Activated CD4-positive, alpha-beta memory T cell treated with anti-CD3 and anti-CD28 coated beads for 36 hours (primary cell): ENCODE results near the gene CIRBP. TPM values are rescaled to one million over a fixed set of nuclear protein-coding genes. Genes with fewer than 3 reads are reported as not detected.

Experiments used
- CTCF ChIA-PET: fragments of 350-600 bp; sonication (Branson Sonifier 250); formaldehyde crosslinking; loops from one replicate; lab custom pipeline; 2021; ENCODE audit warnings: antibody characterized with exemption, inconsistent platforms; lab: Charles Lee
- POLR2A ChIA-PET: fragments of 350-600 bp; sonication (Branson Sonifier 250); formaldehyde crosslinking; loops from one replicate; lab custom pipeline; 2021; ENCODE audit warnings: antibody characterized with exemption; lab: Charles Lee
- DNase-seq: peaks from one replicate; pipeline ENCODE4 v3.0.0-alpha.2; 2020
- H3K27ac Mint-ChIP-seq: one replicate; pipeline ENCODE4 v1.8.0; 2021; ENCODE audit warnings: mixed read lengths
- H3K27me3 Mint-ChIP-seq: one replicate; pipeline ENCODE4 v1.8.0; 2021; ENCODE audit warnings: mixed read lengths
- H3K36me3 Mint-ChIP-seq: one replicate; pipeline ENCODE4 v1.8.0; 2021; ENCODE audit warnings: mixed read lengths
- H3K4me1 Mint-ChIP-seq: one replicate; pipeline ENCODE4 v1.8.0; 2021; ENCODE audit warnings: low read depth, mixed read lengths
- H3K4me3 Mint-ChIP-seq: one replicate; pipeline ENCODE4 v1.8.0; 2021; ENCODE audit warnings: mild to moderate bottlenecking, mixed read lengths
- H3K9me3 Mint-ChIP-seq: one replicate; pipeline ENCODE4 v1.8.0; 2021; ENCODE audit warnings: mixed read lengths
- intact Hi-C: fragments of 100-400 bp; cut with micrococcal nuclease; formaldehyde crosslinking; loops from one replicate; pipeline ENCODE4 v1.15.1; 2023
- total RNA-seq, 2 experiments: library from RNA; stranded (reverse); gene quantifications; one replicate each; pipeline ENCODE4 v1.2.3, GENCODE V29; 2021

CIRBP gene
- total RNA-seq, 2 experiments from 2014 or later = 171 to 173 TPM

DNA sequence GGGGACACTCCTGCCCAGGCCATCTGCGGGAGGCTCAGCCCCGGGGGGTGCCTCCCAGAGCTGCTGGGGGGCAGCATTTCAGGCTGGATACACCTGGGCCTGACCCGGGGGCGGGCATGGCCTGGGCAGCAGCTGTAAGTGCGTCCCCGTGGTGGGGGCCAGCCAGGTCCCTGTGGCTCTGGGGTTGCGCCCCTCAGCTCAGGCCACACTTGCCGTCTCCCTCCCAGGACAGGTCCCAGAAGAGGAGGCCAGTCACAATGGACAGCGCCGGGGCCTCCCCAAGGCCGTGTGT lies 43.0 kb upstream of the CIRBP start:
- intact Hi-C loops = no loop called here
- no peaks in the 10 kb centered on the region for H3K27me3 Mint-ChIP-seq
- no peak overlapping the region for H3K4me3 Mint-ChIP-seq
- no peaks in the 10 kb centered on the region for H3K9me3 Mint-ChIP-seq
- DNase-seq = no peak
- H3K27ac Mint-ChIP-seq = no peak overlapping the region
- ChIA-PET CTCF (interaction anchor here (1.1 kb wide), 1 partner anchor 113 kb away, joined by 3 read pairs; no protein-coding TSS in a partner anchor), POLR2A (no interaction called here)
- peaks cover 7% of the 10 kb centered on the region for H3K36me3 Mint-ChIP-seq
- no peaks in the 10 kb centered on the region for H3K4me1 Mint-ChIP-seq

DNA sequence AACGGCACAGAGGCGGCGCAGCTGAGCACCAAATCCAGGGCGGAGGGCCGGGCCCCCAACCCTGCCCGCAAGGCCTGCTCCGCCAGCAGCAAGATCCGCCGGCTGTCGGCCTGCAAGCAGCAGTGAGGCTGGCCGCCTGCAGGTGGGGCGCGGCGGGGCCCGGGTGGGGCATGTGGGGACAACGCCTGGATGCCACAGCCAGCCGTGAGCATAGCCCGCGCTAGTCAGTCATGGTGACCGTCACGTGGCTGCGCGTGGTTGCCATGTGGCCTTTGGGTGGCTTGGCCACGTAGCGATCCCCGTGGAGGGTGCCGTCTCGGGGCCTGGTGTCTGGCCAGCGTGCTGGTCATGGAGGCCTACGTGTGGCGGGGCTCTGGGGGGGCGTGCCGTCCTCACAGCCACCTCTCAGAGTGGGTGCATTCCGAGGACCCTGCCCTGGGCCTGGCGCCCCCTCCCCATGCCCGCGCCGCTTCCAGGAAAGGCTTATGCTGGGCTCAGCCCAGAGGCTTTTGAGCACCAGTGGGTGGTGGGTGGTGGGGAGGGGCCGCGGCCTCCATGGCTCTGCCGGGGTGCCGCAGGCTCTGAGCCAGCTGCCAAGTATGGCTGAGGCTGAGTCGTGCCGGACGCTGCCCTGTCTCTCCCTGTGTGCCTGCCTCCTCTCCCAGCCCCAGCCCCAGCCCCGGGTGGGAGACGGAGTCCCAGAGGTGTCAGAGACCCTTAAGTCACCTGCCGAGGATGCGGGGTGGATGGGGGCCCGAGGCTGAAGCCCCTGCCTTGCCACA lies 42.4 kb upstream of the CIRBP start:
- ChIA-PET CTCF (no interaction called here), POLR2A (no interaction called here)
- Mint-ChIP-seq H3K4me1 (no peaks in the 10 kb centered on the region), H3K27ac (no peak overlapping the region), H3K27me3 (no peaks in the 10 kb centered on the region), H3K9me3 (no peaks in the 10 kb centered on the region), H3K36me3 (peaks cover 7% of the 10 kb centered on the region), H3K4me3 (no peak overlapping the region)
- intact Hi-C loops = no loop called here
- DNase-seq = no peak

DNA sequence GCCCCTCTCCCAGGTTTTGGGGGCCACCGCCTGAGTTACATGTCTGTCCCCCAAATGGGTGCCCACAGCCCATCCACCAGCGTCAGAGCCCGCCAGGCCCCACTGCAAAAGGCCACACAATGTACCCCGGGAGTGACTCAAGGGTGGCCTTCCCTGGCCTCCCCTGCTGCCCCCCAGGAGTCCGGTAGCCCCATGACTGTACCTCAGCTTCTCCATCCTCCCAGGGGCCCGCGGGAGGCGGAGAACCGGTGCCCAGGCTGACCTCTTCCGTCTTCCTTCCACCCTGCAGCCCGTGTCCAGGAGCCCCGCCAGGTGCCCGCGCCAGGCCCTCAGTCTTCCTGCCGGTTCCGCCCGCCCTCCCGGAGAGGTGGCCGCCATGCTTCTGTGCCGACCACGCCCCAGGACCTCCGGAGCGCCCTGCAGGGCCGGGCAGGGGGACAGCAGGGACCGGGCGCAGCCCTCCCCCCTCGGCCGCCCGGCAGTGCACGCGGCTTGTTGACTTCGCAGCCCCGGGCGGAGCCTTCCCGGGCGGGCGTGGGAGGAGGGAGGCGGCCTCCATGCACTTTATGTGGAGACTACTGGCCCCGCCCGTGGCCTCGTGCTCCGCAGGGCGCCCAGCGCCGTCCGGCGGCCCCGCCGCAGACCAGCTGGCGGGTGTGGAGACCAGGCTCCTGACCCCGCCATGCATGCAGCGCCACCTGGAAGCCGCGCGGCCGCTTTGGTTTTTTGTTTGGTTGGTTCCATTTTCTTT lies 41.7 kb upstream of the CIRBP start:
- no peaks in the 10 kb centered on the region for H3K4me1 Mint-ChIP-seq
- H3K36me3 Mint-ChIP-seq = peaks cover 7% of the 10 kb centered on the region
- ChIA-PET CTCF (no interaction called here), POLR2A (no interaction called here)
- H3K4me3 Mint-ChIP-seq = no peak overlapping the region
- H3K27me3 Mint-ChIP-seq = no peaks in the 10 kb centered on the region
- DNase-seq = no peak
- H3K9me3 Mint-ChIP-seq = no peaks in the 10 kb centered on the region
- intact Hi-C loops = no loop called here
- H3K27ac Mint-ChIP-seq = no peak overlapping the region

DNA sequence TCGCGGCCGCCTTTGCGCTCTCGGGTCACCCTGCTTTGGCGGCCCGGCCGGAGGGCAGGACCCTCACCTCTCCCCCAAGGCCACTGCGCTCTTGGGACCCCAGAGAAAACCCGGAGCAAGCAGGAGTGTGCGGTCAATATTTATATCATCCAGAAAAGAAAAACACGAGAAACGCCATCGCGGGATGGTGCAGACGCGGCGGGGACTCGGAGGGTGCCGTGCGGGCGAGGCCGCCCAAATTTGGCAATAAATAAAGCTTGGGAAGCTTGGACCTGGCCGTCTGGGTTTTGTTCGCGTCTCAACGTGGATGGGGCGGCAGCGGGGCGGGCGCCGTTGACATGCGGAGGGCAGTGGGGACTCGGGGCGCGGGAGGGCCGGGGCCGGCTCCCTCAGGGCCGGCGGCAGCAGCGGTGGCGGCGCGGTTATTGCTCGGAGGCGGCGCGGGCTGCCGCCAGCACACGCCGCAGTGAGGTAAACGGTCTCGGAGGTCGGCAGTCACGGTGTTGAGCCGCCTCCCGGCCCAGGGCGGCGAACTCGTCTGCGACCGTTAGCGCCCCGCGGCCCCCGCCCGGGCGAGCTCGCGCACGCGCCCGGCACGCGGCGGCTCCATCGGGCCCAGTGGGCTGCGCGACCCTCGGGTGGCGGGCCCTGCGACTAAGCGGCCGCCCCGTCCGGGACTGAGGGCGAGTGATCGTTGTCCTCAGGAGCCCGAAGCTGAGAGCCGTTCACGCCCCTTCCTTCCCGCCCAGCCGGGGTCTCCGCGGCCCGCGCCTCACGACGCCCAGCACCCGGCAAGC lies 40.8 kb upstream of the CIRBP start:
- Mint-ChIP-seq H3K4me1 (no peaks in the 10 kb centered on the region), H3K27me3 (no peaks in the 10 kb centered on the region), H3K9me3 (no peaks in the 10 kb centered on the region), H3K36me3 (peaks cover 7% of the 10 kb centered on the region), H3K4me3 (no peak overlapping the region), H3K27ac (no peak overlapping the region)
- CTCF ChIA-PET = no interaction called here
- intact Hi-C loops = no loop called here
- POLR2A ChIA-PET = no interaction called here
- no peak for DNase-seq

DNA sequence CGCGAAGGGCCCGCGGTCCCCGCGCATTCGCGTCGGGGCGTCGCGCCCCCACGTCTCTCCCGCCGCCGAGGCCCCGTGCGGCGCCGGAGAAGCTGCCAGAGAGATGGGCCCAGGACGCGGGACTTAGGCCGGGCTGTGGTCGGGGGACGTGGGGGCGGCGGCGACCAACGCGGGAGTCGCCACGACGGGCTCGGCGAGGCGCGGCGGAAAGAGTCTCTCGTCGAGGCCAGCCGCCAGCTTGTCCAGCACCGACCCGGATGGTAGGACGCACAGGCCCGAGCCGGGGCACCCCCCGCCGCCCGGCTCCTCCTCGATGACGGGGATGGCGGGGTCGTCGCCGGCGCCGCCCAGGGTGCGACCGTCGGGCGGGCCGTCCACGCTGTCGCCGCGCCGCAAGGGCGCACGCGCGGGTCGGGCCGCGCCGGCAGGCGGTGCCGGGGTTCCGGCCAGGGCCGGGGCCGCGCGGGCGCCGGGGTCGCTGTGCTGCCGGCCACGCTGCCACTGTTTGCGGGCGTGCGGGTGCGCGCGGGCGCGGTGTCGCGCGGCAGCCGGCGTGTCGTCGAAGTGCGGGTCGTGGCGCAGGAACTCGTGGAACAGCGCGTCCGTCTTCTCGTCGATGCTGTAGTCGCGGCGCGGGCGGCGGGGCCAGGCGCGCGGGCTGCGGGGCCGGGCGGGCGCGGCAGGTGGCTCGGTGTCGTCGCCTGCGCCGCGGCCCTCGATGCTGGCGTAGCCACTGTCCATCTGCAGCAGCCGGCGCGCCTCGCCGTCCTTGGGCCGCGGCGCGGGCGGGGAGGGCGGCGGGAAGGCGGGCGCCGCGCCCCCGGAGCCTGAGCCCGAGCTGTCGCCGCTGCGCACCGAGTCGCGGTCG lies 39.8 kb upstream of the CIRBP start:
- DNase-seq = no peak
- no peak overlapping the region for H3K4me3 Mint-ChIP-seq
- H3K27me3 Mint-ChIP-seq = no peaks in the 10 kb centered on the region
- intact Hi-C loops = no loop called here
- ChIA-PET POLR2A (no interaction called here), CTCF (no interaction called here)
- H3K4me1 Mint-ChIP-seq = no peaks in the 10 kb centered on the region
- H3K9me3 Mint-ChIP-seq = no peaks in the 10 kb centered on the region
- H3K36me3 Mint-ChIP-seq = peaks cover 7% of the 10 kb centered on the region
- no peak overlapping the region for H3K27ac Mint-ChIP-seq

DNA sequence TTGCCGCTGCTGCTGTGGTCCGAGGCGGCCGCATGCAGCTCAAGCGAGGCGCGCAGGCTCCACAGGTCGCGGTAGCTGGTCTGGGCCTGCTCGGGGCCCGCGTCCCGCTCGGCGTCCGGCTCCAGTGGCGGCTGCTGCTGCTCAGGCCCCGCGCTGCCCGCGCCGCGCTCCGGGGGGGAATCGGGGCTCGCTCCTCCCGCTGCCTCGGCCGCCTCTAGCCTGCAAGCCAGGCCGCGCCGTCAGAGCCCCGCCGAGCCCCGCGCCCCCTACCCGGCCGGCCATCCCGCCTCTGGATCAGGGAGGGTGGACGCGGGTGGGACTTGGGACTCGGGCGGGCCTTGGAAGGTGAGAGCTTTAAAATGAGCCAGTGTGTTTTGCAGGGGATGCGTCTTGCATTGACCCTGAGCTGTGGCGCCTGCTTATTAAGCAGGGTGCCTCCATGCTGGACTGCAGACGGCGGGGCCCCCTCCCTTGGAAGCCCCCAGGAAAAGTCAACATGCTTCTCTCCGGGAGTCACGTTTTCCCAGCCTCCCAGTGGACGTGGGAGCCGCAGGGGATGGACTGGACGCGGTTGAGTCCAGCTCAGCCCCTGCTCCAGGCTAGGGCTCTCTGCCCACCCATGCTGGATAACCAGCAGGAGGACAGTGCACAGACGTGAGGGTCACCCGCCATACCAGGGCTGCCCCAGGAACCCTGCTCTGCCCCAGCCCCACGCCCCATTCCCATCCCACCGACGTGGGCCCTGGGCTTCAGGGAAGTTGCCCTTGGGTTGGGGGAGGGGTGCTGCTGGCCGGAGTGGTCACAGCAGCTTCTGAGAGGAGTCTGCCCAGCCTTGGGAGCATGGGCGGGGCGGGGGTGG lies 39.0 kb upstream of the CIRBP start:
- Mint-ChIP-seq H3K36me3 (peaks cover 7% of the 10 kb centered on the region), H3K4me1 (no peaks in the 10 kb centered on the region), H3K27ac (no peak overlapping the region), H3K4me3 (no peak overlapping the region), H3K27me3 (no peaks in the 10 kb centered on the region), H3K9me3 (no peaks in the 10 kb centered on the region)
- intact Hi-C loops = no loop called here
- DNase-seq = no peak
- ChIA-PET CTCF (no interaction called here), POLR2A (no interaction called here)

DNA sequence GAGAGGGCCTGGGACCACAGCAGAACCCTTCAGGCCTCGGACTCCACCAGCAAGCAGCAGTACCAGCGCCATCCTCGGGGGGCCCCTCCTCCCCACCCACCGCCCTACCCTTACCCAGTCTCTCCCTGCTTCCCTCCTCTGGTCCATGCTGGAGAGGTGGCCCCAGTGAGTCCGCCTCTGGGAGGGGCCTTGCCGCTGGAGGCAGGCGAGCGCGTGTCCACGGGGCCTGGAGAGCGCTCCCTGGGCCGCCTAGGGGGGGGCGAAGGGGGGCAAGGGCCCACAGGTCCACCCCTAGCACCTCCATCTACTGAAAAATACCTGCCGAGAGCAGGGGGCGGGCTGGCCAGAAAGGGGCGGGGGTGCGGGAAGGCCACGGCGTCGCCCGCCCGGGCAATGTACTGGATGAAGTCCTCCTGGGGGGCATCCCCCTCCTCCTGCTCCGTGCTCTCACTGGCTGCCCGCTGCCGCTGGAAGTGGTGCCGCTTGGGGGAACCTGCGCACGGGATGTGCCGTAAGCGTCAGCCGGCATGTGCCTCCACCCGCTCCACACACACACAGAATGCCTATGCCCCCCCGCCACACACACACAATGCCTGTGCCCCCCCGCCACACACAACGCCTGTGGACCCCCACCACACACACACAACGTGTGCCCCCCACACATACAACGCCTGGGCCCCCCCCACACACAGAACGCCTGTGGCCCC lies 38.2 kb upstream of the CIRBP start:
- H3K27me3 Mint-ChIP-seq = no peaks in the 10 kb centered on the region
- no peaks in the 10 kb centered on the region for H3K9me3 Mint-ChIP-seq
- intact Hi-C loops = no loop called here
- H3K4me1 Mint-ChIP-seq = no peaks in the 10 kb centered on the region
- ChIA-PET CTCF (no interaction called here), POLR2A (no interaction called here)
- no peak for DNase-seq
- no peak overlapping the region for H3K4me3 Mint-ChIP-seq
- H3K36me3 Mint-ChIP-seq = peaks cover 7% of the 10 kb centered on the region
- no peak overlapping the region for H3K27ac Mint-ChIP-seq

DNA sequence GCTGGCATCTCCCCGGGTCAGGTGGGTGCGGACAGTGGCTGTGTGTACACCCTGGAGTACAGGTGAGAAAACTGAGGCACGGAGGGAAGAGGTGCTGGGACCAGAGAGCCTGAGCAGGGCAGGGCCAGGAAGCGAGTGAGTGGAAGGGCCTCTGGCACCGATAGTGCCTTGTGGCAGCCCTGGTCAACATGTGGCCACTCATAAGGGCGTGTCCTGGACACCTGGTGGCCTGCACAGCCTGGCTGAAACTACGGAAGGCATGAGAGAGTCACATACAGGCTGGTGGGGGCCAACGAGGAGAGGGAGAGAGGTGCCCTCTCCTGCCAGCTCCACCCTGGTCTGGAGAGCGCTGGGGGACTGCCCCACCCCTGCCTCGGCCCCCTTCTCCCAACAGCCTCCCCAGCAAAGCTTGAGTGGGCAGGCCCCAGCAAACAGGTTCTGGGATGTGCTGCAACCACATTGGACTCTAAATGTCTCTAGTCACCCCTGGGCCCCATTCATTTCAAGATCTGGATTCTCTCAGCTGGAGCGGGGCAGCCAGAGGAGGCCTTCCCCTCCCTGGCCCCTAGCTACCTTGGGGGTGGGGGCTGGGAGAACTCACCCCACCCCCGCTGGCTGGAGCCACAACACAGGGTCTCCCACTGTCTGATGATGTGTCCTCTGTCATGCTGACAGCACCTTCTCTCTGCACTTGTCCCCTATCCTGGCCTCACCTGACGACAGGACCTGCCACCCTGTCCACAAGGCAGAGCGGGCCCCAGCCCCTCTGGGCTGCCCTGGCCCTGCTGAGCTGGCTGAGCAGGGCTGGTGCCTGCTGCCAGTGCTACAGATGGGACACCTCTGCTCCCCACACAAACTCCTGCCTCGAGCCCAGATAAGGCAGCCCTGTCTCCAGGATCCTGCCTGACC lies 37.1 kb upstream of the CIRBP start:
- no peaks in the 10 kb centered on the region for H3K4me1 Mint-ChIP-seq
- H3K27me3 Mint-ChIP-seq = no peaks in the 10 kb centered on the region
- H3K4me3 Mint-ChIP-seq = no peak overlapping the region
- intact Hi-C loops = no loop called here
- CTCF ChIA-PET = no interaction called here
- H3K36me3 Mint-ChIP-seq = peaks cover 7% of the 10 kb centered on the region
- no peak for DNase-seq
- POLR2A ChIA-PET = no interaction called here
- H3K27ac Mint-ChIP-seq = no peak overlapping the region
- H3K9me3 Mint-ChIP-seq = no peaks in the 10 kb centered on the region

DNA sequence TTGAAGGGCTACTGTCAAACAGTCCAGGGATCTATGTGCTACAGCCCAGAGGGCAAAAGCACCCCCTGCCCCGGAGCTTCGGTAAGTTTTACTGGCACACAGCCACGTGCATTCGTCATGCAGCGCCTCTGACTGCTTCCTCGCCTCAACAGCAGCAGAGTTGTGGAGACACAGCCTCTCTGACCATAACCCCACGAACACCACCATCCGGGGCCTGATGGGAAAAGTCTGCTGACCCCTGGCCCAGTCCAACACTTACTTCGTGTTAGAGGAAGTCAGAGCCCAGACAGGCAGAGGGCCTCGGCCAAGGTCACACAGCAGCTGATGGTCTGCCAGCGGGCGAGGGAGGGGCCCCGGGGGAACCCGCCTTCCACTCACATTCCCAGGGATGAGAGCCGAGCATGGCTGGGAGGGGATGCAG lies 36.5 kb upstream of the CIRBP start:
- CTCF ChIA-PET = no interaction called here
- no peaks in the 10 kb centered on the region for H3K27me3 Mint-ChIP-seq
- H3K4me1 Mint-ChIP-seq = no peaks in the 10 kb centered on the region
- H3K36me3 Mint-ChIP-seq = peaks cover 4% of the 10 kb centered on the region
- H3K27ac Mint-ChIP-seq = no peak overlapping the region
- no peak overlapping the region for H3K4me3 Mint-ChIP-seq
- intact Hi-C loops = no loop called here
- DNase-seq = no peak
- POLR2A ChIA-PET = no interaction called here
- H3K9me3 Mint-ChIP-seq = no peaks in the 10 kb centered on the region

DNA sequence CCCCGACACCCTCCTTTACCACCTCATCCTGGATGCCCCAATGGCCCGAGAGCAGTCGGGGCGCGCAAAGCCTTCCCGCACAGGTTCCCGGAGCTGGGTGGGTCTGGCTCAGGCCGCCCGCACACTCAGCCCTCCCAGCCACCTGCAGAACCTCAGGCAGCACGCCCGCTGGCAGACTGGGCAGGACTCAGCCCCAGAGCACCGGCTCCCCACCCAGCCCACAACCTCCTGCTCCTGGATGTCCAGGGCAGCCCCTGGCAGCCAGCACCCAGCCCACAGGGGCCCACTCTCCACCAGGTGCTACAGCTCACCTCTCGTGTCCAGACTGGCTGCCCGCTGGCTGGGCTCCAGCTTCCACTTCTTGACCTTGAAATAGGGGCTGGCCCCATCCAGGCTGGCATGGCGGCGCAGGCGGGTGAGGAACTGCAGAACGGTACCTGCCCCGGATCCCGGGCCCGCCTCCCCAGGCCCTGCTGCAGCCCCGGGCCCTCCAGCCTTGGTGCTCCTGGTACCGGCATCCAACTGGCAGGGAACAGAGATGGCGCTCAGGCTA lies 35.9 kb upstream of the CIRBP start:
- intact Hi-C loops = no loop called here
- no peak for DNase-seq
- CTCF ChIA-PET = no interaction called here

More for the DNA sequence above, 35.9 kb upstream of the CIRBP start:
- no peaks in the 10 kb centered on the region for H3K27me3 Mint-ChIP-seq
- no peaks in the 10 kb centered on the region for H3K9me3 Mint-ChIP-seq
- POLR2A ChIA-PET = no interaction called here
- peaks cover 1% of the 10 kb centered on the region for H3K36me3 Mint-ChIP-seq
- no peak overlapping the region for H3K4me3 Mint-ChIP-seq
- H3K27ac Mint-ChIP-seq = no peak overlapping the region
- H3K4me1 Mint-ChIP-seq = no peaks in the 10 kb centered on the region
